IPS-NIHi11 (cell line): Measurements from ENCODE around the gene FADS3.

Source experiments
- DNase-seq: peaks from one replicate; pipeline ENCODE4 v3.0.0; 2012; ENCODE audit warnings: mixed read lengths, low spot score

Gene FADS3

GRCh38 chr11:61855939-61856680, 35.2 kb downstream of the FADS3 start:
- DNase-seq = no peak

GRCh38 chr11:61854966-61855714, 36.2 kb downstream of the FADS3 start:
- DNase-seq = no peak

GRCh38 chr11:61854206-61854895, 37.0 kb downstream of the FADS3 start:
- DNase-seq = no peak

- DNase-seq = no peak
Observed at GRCh38 chr11:61853698-61854169, 37.6 kb downstream of the FADS3 start.

GRCh38 chr11:61851900-61852295, 39.4 kb downstream of the FADS3 start:
- DNase-seq = no peak

- DNase-seq = no peak
Observed at GRCh38 chr11:61851113-61851899, 40.0 kb downstream of the FADS3 start.

GRCh38 chr11:61850687-61851086, 40.7 kb downstream of the FADS3 start:
- no peak for DNase-seq

- DNase-seq = no peak
Observed at GRCh38 chr11:61848631-61849030, 42.7 kb downstream of the FADS3 start.

GRCh38 chr11:61847914-61848581, 43.3 kb downstream of the FADS3 start:
- DNase-seq = no peak

- no peak for DNase-seq
Observed at GRCh38 chr11:61846362-61847020, 44.9 kb downstream of the FADS3 start.

GRCh38 chr11:61844909-61845565, 46.3 kb downstream of the FADS3 start:
- DNase-seq = no peak

- no peak for DNase-seq
Observed at GRCh38 chr11:61842528-61842820, 48.9 kb downstream of the FADS3 start.

GRCh38 chr11:61841636-61842527, 49.5 kb downstream of the FADS3 start:
- no peak for DNase-seq

GRCh38 chr11:61840371-61840770, 51.0 kb downstream of the FADS3 start:
- no peak for DNase-seq

GRCh38 chr11:61839742-61840141, 51.6 kb downstream of the FADS3 start:
- no peak for DNase-seq

GRCh38 chr11:61838921-61839320, 52.4 kb downstream of the FADS3 start:
- DNase-seq = no peak

- DNase-seq = no peak
Observed at GRCh38 chr11:61838501-61838900, 52.8 kb downstream of the FADS3 start.

- DNase-seq = no peak
Observed at GRCh38 chr11:61837411-61838005, 53.8 kb downstream of the FADS3 start.

GRCh38 chr11:61836193-61836592, 55.2 kb downstream of the FADS3 start:
- no peak for DNase-seq
